Measurements from ENCODE around the gene PLET1. TPM values are rescaled to one million over a fixed set of nuclear protein-coding genes. Genes with fewer than 3 reads are reported as not detected.

Gene PLET1
- total and polyA plus RNA-seq, 2 of the 8 experiments (the other 6 are each of a cell fraction or from before 2014, with no cell fraction given), result not detected

DNA sequence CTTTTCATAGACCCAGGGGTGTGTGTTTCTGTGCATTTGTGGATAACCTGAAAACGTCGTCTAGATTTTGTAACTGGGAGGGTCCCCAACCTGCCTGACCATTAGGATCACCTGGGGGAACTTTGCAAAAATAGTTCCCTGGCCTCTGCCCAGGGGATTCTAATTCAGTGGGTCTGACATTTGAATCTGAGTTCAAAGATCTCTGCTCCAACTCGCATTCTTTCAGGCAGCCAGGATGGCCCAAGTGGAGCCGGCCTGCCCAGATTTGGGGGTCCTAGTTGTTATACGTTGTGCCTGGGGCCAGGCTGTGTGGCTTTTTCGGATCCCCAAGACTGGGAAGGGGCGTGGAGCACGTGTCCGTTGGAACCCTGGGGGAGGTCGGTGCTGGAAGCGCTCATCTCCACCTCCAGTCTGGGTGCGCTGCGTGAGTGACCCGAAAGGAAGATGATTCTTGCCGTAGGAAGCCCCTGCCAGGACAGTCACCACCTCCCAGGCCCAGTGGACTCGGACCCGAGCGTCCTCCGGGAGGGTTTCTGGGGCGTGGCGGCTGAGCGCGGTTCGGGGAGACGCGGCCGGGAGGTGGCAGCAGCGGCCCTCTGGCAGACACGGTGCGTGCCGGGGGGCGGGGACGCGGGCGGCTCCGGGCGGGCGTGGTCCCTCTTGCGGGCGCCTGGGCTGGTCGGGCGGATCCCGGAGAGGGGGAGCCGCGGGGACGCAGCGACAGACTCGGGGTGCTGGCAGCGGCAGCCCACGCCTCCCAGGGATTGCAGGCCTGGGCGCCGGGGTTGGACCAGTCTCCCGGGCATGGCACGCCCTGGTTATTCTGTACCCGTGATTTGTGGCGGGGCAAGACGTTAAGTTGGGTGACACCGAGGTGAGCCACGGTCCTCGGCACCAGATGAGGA, 29.2 kb upstream of the PLET1 start (continued):
- TF ChIP-seq, protein P1, sequence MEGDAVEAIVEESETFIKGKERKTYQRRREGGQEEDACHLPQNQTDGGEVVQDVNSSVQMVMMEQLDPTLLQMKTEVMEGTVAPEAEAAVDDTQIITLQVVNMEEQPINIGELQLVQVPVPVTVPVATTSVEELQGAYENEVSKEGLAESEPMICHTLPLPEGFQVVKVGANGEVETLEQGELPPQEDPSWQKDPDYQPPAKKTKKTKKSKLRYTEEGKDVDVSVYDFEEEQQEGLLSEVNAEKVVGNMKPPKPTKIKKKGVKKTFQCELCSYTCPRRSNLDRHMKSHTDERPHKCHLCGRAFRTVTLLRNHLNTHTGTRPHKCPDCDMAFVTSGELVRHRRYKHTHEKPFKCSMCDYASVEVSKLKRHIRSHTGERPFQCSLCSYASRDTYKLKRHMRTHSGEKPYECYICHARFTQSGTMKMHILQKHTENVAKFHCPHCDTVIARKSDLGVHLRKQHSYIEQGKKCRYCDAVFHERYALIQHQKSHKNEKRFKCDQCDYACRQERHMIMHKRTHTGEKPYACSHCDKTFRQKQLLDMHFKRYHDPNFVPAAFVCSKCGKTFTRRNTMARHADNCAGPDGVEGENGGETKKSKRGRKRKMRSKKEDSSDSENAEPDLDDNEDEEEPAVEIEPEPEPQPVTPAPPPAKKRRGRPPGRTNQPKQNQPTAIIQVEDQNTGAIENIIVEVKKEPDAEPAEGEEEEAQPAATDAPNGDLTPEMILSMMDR (IDR thresholded peaks at IDR 0.05; ENCODE audit: control extremely low read depth in 1 of 3, insufficient read depth in 1 of 3, low read depth in 1 of 3, low read length in 3 of 3), result peak; percentile 76 to 93 (median 87)
- TF ChIP-seq, protein P2, sequence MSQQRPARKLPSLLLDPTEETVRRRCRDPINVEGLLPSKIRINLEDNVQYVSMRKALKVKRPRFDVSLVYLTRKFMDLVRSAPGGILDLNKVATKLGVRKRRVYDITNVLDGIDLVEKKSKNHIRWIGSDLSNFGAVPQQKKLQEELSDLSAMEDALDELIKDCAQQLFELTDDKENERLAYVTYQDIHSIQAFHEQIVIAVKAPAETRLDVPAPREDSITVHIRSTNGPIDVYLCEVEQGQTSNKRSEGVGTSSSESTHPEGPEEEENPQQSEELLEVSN (IDR thresholded peaks at IDR 0.05), result peak; percentile 31; the same call in 1 of the 2 replicates
- TF ChIP-seq KDM4A (IDR thresholded peaks at IDR 0.05; ENCODE audit: low read depth, low read length, severe bottlenecking), result peak; percentile 83
